Measurements from ENCODE around the gene IGIP. TPM values are rescaled to one million over a fixed set of nuclear protein-coding genes. Genes with fewer than 3 reads are reported as not detected.
A peak's percentile ranks its signal among the peaks of the same experiment; 100 is the strongest.

IGIP gene
- total RNA-seq, 1 donor from 2014 or later = 2.6 TPM

- ATAC-seq = no peak
These were observed 41.2 kb downstream of the IGIP start for GRCh38 chr5:140166911-140167310.

- no peak for ATAC-seq
These were observed 42.6 kb downstream of the IGIP start for GRCh38 chr5:140168371-140168770.

- no peak for ATAC-seq
These were observed 43.7 kb downstream of the IGIP start for GRCh38 chr5:140169410-140169809.

GRCh38 chr5:140172483-140172882, 46.7 kb downstream of the IGIP start:
- ATAC-seq = no peak

- ATAC-seq = no peak
These were observed 48.3 kb downstream of the IGIP start for GRCh38 chr5:140174014-140174413.

- ATAC-seq = peak; percentile 98
These were observed 49.0 kb downstream of the IGIP start, which contains the start of gene CYSTM1 for GRCh38 chr5:140174465-140175366. CYSTM1 (plus strand) TSS chr5:140175188; CDS start chr5:140194466, 19,278 bp downstream.

GRCh38 chr5:140175367-140176030, 49.8 kb downstream of the IGIP start:
- peak; percentile 52 for ATAC-seq

- ATAC-seq = no peak
These were observed 50.3 kb downstream of the IGIP start for GRCh38 chr5:140176031-140176387.

GRCh38 chr5:140178086-140178410, 52.3 kb downstream of the IGIP start:
- no peak for ATAC-seq

- no peak for ATAC-seq
These were observed 52.9 kb downstream of the IGIP start for GRCh38 chr5:140178482-140179116.

Other genes with a start within 250 kb of the IGIP start
- gene NRG2, start 82.6 kb upstream of the IGIP start, total RNA-seq = 1.9 TPM
- gene PURA, start 11.8 kb upstream of the IGIP start, total RNA-seq = 7.3 TPM
- gene CYSTM1, start 49.3 kb downstream of the IGIP start, total RNA-seq = 11.4 TPM
- 33.5 TPM for gene PFDN1, start 177.2 kb downstream of the IGIP start, total RNA-seq
- gene HBEGF, start 220.7 kb downstream of the IGIP start, total RNA-seq = 62.1 TPM
- gene SLC4A9, start 234.3 kb downstream of the IGIP start, total RNA-seq = 0.08 TPM